HepG2 (cell line): ENCODE data around the gene TP53TG5. TPM values are rescaled to one million over a fixed set of nuclear protein-coding genes. Genes with fewer than 3 reads are reported as not detected.
A peak's percentile ranks its signal among the peaks of the same experiment; 100 is the strongest.

ENCODE experiments used
- CREM ChIP-seq, 2 experiments: sonication (generic) in 1 of 2; formaldehyde crosslinking in 1 of 2; IDR thresholded peaks; 2 replicates each; pipeline versions ENCODE4 v1.4.0 to v1.6.1; 2016 to 2020; ENCODE audit warnings: antibody characterized with exemption in 1 of 2, mild to moderate bottlenecking in 1 of 2, missing genetic modification reagents in 1 of 2
- DR1 ChIP-seq: sonication (generic); formaldehyde crosslinking; IDR thresholded peaks from 2 replicates; pipeline ENCODE4 v1.8.0; 2021; ENCODE audit warnings: mild to moderate bottlenecking, missing genetic modification reagents, inconsistent platforms
- FOXC1 ChIP-seq: sonication (generic); formaldehyde crosslinking; IDR thresholded peaks from 2 replicates; pipeline ENCODE4 v1.8.0; 2022; ENCODE audit warnings: mild to moderate bottlenecking, missing genetic modification reagents, borderline replicate concordance
- KLF6 ChIP-seq: IDR thresholded peaks from 2 replicates; pipeline ENCODE4 v1.8.0; 2016; ENCODE audit warnings: missing biosample characterization, missing genetic modification reagents
- NFKB2 ChIP-seq: sonication (generic); formaldehyde crosslinking; IDR thresholded peaks from 2 replicates; pipeline ENCODE4 v1.4.0; 2020; ENCODE audit warnings: missing genetic modification reagents, borderline replicate concordance
- SP4 ChIP-seq: sonication (generic); formaldehyde crosslinking; IDR thresholded peaks from 2 replicates; pipeline ENCODE4 v1.8.1; 2023; ENCODE audit warnings: mild to moderate bottlenecking, missing genetic modification reagents
- TEAD3 ChIP-seq: optimal IDR thresholded peaks from 2 replicates; pipeline ENCODE3; 2016; ENCODE audit warnings: borderline replicate concordance
- ZBTB7B ChIP-seq: sonication (generic); formaldehyde crosslinking; IDR thresholded peaks from 2 replicates; pipeline ENCODE4 v1.4.0; 2020; ENCODE audit warnings: missing genetic modification reagents
- ZFP82 ChIP-seq: sonication (generic); formaldehyde crosslinking; IDR thresholded peaks from 2 replicates; pipeline ENCODE4 v1.5.1; 2020; ENCODE audit warnings: mild to moderate bottlenecking, missing genetic modification reagents, borderline replicate concordance
- ZNF234 ChIP-seq: sonication (generic); formaldehyde crosslinking; conservative IDR thresholded peaks from 2 replicates; pipeline ENCODE4 v1.5.1; 2020; ENCODE audit warnings: mild to moderate bottlenecking, missing genetic modification reagents
- ZNF256 ChIP-seq: sonication (generic); formaldehyde crosslinking; conservative IDR thresholded peaks from 2 replicates; pipeline ENCODE4 v1.4.0; 2020; ENCODE audit warnings: missing genetic modification reagents
- ZNF567 ChIP-seq: sonication (generic); formaldehyde crosslinking; IDR thresholded peaks from 2 replicates; pipeline ENCODE4 v1.8.1; 2023; ENCODE audit warnings: mild to moderate bottlenecking, missing genetic modification reagents, borderline replicate concordance
- ZNF598 ChIP-seq: sonication (generic); formaldehyde crosslinking; IDR thresholded peaks from 2 replicates; pipeline ENCODE4 v1.5.1; 2020; ENCODE audit warnings: mild to moderate bottlenecking, missing genetic modification reagents, borderline replicate concordance
- ZNF615 ChIP-seq: sonication (generic); formaldehyde crosslinking; IDR thresholded peaks from 2 replicates; pipeline ENCODE4 v1.5.0; 2020; ENCODE audit warnings: mild to moderate bottlenecking, missing genetic modification reagents, borderline replicate concordance
- ZNF782 ChIP-seq: sonication (generic); formaldehyde crosslinking; IDR thresholded peaks from 2 replicates; pipeline ENCODE4 v1.4.0; 2020; ENCODE audit warnings: missing genetic modification reagents, mild to moderate bottlenecking, borderline replicate concordance
- polyA plus RNA-seq, 8 experiments: library from polyadenylated mRNA; depleted of rRNA in 3 of 8; stranded (reverse) in 7 of 8; unstranded in 1 of 8; fragments of >200 nt; fragmentation: Illumina TruSeq in 4 of 8; extraction: Trizol in 4 of 8; gene quantifications; 2 replicates each; pipeline versions ENCODE4 v1.2.1 to v1.2.3, GENCODE V29; 2011 to 2016; ENCODE audit warnings: low read depth in 4 of 8, missing spikeins in 1 of 8, mixed read lengths in 1 of 8; ENCODE audit not compliant: insufficient read depth in 1 of 8
- total RNA-seq, 5 experiments: library from RNA; depleted of rRNA; stranded (reverse); fragments of >200 nt; fragmentation: Illumina TruSeq; extraction: Trizol; gene quantifications; 2 replicates each; pipeline ENCODE4 v1.2.3, GENCODE V29; 2016; ENCODE audit warnings: low read depth in 1 of 5
- TF ChIP-seq, protein P1 (sequence below): sonication (generic); formaldehyde crosslinking; IDR thresholded peaks from 2 replicates; pipeline ENCODE4 v1.4.0; 2020; ENCODE audit warnings: low read depth, mild to moderate bottlenecking, missing genetic modification reagents
- TF ChIP-seq, protein P2 (sequence below): sonication (generic); formaldehyde crosslinking; IDR thresholded peaks from 2 replicates; pipeline ENCODE4 v1.4.0; 2020; ENCODE audit warnings: mild to moderate bottlenecking, missing genetic modification reagents, borderline replicate concordance
- TF ChIP-seq, protein P3 (sequence below): sonication (generic); formaldehyde crosslinking; IDR thresholded peaks from 2 replicates; pipeline ENCODE4 v1.8.0; 2022; ENCODE audit warnings: low read depth, missing genetic modification reagents
- TF ChIP-seq, protein P4 (sequence below): sonication (generic); formaldehyde crosslinking; IDR thresholded peaks from 2 replicates; pipeline ENCODE4 v1.4.0; 2020; ENCODE audit warnings: mild to moderate bottlenecking, missing genetic modification reagents, borderline replicate concordance

The TP53TG5 gene
- total and polyA plus RNA-seq, 2 of the 13 experiments (the other 11 are each of a cell fraction or from before 2014, with no cell fraction given), result 0.11 TPM; not detected in 1

DNA sequence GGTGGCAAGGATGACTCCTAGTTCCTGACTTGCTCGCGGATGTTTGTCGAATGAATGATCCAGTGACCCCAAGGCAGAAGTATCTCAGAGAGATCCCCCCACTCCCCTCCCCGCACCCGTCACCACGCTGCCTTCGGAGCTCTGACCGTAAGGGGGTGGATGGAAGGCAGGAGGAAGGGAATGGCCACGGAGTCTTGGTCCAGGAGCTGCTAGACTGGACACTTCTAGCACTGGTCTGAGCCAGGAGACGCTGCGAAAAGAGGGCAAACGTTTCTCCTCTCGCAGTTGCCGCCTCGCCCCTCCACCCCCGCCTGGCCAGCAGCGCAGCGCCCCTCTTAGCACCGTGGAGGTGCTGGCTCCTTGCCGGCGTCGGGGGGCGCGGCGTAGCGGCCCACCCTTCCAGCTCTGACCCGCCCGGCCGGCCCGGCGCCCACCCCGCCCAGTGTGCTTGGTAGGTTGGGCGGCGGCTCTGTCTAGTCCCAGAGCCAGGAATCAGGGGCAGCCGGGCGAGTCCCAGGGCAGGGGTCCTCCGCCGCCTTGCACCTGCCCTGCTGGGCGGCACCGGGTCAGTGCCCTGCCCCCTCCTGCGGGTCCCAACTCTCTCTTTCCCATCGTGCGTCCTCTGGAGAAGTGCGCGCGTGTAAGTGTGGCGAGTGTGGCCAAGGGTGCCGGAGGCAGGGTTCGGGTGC is 27.6 kb upstream of the TP53TG5 start (continued):
- TF ChIP-seq ZBTB7B, result peak; percentile 78; the same call in 1 of the 2 replicates
- 0 out of 2 replicates have a peak, but pooled peaks have one; percentile 10 for TF ChIP-seq ZNF234 (CRISPR knock-in tag)
- TF ChIP-seq, protein P1, sequence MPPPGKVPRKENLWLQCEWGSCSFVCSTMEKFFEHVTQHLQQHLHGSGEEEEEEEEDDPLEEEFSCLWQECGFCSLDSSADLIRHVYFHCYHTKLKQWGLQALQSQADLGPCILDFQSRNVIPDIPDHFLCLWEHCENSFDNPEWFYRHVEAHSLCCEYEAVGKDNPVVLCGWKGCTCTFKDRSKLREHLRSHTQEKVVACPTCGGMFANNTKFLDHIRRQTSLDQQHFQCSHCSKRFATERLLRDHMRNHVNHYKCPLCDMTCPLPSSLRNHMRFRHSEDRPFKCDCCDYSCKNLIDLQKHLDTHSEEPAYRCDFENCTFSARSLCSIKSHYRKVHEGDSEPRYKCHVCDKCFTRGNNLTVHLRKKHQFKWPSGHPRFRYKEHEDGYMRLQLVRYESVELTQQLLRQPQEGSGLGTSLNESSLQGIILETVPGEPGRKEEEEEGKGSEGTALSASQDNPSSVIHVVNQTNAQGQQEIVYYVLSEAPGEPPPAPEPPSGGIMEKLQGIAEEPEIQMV (CRISPR knock-in tag), result no peak
- peak; percentile 3; the same call in 1 of the 2 replicates for TF ChIP-seq ZNF782 (CRISPR knock-in tag)
- no peak for TF ChIP-seq FOXC1
- TF ChIP-seq KLF6 (CRISPR knock-in tag), result 0 out of 2 replicates have a peak, but pooled peaks have one; percentile 11
- TF ChIP-seq, protein P2, sequence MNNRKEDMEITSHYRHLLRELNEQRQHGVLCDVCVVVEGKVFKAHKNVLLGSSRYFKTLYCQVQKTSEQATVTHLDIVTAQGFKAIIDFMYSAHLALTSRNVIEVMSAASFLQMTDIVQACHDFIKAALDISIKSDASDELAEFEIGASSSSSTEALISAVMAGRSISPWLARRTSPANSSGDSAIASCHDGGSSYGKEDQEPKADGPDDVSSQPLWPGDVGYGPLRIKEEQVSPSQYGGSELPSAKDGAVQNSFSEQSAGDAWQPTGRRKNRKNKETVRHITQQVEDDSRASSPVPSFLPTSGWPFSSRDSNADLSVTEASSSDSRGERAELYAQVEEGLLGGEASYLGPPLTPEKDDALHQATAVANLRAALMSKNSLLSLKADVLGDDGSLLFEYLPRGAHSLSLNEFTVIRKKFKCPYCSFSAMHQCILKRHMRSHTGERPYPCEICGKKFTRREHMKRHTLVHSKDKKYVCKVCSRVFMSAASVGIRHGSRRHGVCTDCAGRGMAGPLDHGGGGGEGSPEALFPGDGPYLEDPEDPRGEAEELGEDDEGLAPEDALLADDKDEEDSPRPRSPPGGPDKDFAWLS (CRISPR knock-in tag), result no peak
- no peak for TF ChIP-seq ZNF256
- TF ChIP-seq TEAD3 (CRISPR knock-in tag), result peak; percentile 31
- peak; percentile 12; the same call in 1 of the 2 replicates for TF ChIP-seq NFKB2 (CRISPR knock-in tag)
- TF ChIP-seq, protein P3, sequence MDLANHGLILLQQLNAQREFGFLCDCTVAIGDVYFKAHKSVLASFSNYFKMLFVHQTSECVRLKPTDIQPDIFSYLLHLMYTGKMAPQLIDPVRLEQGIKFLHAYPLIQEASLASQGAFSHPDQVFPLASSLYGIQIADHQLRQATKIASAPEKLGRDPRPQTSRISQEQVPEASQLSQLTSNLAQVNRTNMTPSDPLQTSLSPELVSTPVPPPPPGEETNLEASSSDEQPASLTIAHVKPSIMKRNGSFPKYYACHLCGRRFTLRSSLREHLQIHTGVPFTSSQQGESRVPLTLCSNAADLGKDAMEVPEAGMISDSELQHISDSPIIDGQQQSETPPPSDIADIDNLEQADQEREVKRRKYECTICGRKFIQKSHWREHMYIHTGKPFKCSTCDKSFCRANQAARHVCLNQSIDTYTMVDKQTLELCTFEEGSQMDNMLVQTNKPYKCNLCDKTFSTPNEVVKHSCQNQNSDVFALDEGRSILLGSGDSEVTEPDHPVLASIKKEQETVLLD (CRISPR knock-in tag), result no peak
- TF ChIP-seq ZNF567 (CRISPR knock-in tag), result no peak
- TF ChIP-seq, protein P4, sequence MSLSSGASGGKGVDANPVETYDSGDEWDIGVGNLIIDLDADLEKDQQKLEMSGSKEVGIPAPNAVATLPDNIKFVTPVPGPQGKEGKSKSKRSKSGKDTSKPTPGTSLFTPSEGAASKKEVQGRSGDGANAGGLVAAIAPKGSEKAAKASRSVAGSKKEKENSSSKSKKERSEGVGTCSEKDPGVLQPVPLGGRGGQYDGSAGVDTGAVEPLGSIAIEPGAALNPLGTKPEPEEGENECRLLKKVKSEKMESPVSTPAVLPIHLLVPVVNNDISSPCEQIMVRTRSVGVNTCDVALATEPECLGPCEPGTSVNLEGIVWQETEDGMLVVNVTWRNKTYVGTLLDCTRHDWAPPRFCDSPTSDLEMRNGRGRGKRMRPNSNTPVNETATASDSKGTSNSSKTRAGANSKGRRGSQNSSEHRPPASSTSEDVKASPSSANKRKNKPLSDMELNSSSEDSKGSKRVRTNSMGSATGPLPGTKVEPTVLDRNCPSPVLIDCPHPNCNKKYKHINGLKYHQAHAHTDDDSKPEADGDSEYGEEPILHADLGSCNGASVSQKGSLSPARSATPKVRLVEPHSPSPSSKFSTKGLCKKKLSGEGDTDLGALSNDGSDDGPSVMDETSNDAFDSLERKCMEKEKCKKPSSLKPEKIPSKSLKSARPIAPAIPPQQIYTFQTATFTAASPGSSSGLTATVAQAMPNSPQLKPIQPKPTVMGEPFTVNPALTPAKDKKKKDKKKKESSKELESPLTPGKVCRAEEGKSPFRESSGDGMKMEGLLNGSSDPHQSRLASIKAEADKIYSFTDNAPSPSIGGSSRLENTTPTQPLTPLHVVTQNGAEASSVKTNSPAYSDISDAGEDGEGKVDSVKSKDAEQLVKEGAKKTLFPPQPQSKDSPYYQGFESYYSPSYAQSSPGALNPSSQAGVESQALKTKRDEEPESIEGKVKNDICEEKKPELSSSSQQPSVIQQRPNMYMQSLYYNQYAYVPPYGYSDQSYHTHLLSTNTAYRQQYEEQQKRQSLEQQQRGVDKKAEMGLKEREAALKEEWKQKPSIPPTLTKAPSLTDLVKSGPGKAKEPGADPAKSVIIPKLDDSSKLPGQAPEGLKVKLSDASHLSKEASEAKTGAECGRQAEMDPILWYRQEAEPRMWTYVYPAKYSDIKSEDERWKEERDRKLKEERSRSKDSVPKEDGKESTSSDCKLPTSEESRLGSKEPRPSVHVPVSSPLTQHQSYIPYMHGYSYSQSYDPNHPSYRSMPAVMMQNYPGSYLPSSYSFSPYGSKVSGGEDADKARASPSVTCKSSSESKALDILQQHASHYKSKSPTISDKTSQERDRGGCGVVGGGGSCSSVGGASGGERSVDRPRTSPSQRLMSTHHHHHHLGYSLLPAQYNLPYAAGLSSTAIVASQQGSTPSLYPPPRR (CRISPR knock-in tag), result no peak
- 0 out of 2 replicates have a peak, but pooled peaks have one; percentile 26 for TF ChIP-seq DR1
- no peak for TF ChIP-seq ZFP82 (CRISPR knock-in tag)
- TF ChIP-seq ZNF598, result peak; percentile 75; the same call in 1 of the 2 replicates
- peak; percentile 2; the same call in 1 of the 2 replicates for TF ChIP-seq SP4 (CRISPR knock-in tag)
- TF ChIP-seq CREM (IDR thresholded peaks at IDR 0.05), result no peak
- TF ChIP-seq CREM (CRISPR knock-in tag; IDR thresholded peaks at IDR 0.05), result no peak
- TF ChIP-seq ZNF615 (CRISPR knock-in tag), result no peak
